ENCODE data around the gene MYOD1.

DNA sequence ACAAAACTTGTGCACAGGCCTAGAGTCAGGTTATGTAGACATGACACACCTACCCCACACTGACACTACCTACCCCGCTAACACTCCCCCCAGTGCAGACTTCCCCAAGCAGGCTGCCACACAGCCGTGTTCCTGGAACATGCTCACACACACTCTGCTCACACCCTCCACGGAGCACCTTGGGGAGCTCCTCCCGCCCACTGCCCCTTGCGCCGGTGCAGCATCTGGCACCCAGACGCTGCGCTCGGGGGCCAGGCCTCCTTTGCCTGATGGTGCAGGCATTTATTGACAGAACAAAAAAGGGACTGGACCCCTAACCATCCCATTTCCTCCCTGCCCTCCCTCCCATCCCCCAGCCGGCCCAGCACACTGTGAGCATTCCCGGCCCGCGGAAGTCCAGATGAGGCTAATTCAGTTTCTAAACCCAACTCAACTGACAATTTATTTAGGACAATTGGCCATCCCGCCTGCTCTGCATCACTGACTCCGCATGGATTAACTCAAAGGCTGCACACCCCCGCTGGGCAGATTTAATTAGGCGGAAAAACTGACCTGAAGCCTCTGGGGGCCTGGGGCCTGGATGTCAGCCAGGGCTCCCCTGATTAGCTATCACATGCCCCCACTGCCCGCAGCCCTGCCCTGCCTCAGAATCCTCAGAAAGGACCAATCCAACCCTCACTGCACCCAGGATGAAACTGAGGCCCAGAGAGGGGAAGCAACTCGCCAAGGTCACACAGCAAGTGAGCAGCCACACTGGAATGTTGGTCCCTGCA lies 45.3 kb downstream of the MYOD1 start:
- no peak for TF ChIP-seq POLR2A (IDR thresholded peaks at IDR 0.05; ENCODE audit: low read depth)
- TF ChIP-seq, protein P1, sequence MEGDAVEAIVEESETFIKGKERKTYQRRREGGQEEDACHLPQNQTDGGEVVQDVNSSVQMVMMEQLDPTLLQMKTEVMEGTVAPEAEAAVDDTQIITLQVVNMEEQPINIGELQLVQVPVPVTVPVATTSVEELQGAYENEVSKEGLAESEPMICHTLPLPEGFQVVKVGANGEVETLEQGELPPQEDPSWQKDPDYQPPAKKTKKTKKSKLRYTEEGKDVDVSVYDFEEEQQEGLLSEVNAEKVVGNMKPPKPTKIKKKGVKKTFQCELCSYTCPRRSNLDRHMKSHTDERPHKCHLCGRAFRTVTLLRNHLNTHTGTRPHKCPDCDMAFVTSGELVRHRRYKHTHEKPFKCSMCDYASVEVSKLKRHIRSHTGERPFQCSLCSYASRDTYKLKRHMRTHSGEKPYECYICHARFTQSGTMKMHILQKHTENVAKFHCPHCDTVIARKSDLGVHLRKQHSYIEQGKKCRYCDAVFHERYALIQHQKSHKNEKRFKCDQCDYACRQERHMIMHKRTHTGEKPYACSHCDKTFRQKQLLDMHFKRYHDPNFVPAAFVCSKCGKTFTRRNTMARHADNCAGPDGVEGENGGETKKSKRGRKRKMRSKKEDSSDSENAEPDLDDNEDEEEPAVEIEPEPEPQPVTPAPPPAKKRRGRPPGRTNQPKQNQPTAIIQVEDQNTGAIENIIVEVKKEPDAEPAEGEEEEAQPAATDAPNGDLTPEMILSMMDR (IDR thresholded peaks at IDR 0.05): no peak

All from esophagus muscularis mucosa (tissue), 3 donors.